ENCODE results near the gene ACOT8. TPM values are rescaled to one million over a fixed set of nuclear protein-coding genes. Genes with fewer than 3 reads are reported as not detected.

Gene ACOT8
- total RNA-seq, 1 donor from 2014 or later: 23.6 TPM

GRCh38 chr20:45899046-45899835 is 42.0 kb upstream of the ACOT8 start:
- no peaks in the 10 kb centered on the region for H3K4me1 Mint-ChIP-seq (ENCODE audit: unreplicated experiment)
- no peak for DNase-seq (ENCODE audit: extremely low spot score, unreplicated experiment)
- no peak for TF ChIP-seq CTCF (IDR thresholded peaks at IDR 0.05)
- H3K36me3 Mint-ChIP-seq (ENCODE audit: unreplicated experiment): peaks cover 26% of the 10 kb centered on the region
- no peaks in the 10 kb centered on the region for H3K27me3 Mint-ChIP-seq (ENCODE audit: unreplicated experiment)
- no peak overlapping the region for H3K27ac Mint-ChIP-seq (ENCODE audit: unreplicated experiment)
- H3K4me3 Mint-ChIP-seq (ENCODE audit: unreplicated experiment): no peak overlapping the region
- H3K9me3 Mint-ChIP-seq (ENCODE audit: unreplicated experiment): no peaks in the 10 kb centered on the region

GRCh38 chr20:45898285-45898684 is 41.1 kb upstream of the ACOT8 start:
- H3K4me3 Mint-ChIP-seq (ENCODE audit: unreplicated experiment): no peak overlapping the region
- peaks cover under 1% of the 10 kb centered on the region for H3K4me1 Mint-ChIP-seq (ENCODE audit: unreplicated experiment)
- no peaks in the 10 kb centered on the region for H3K27me3 Mint-ChIP-seq (ENCODE audit: unreplicated experiment)
- H3K36me3 Mint-ChIP-seq (ENCODE audit: unreplicated experiment): peaks cover 26% of the 10 kb centered on the region
- no peaks in the 10 kb centered on the region for H3K9me3 Mint-ChIP-seq (ENCODE audit: unreplicated experiment)
- no peak overlapping the region for H3K27ac Mint-ChIP-seq (ENCODE audit: unreplicated experiment)
- TF ChIP-seq CTCF (IDR thresholded peaks at IDR 0.05): no peak
- DNase-seq (ENCODE audit: extremely low spot score, unreplicated experiment): no peak

GRCh38 chr20:45897692-45898091 is 40.5 kb upstream of the ACOT8 start:
- H3K4me3 Mint-ChIP-seq (ENCODE audit: unreplicated experiment): no peak overlapping the region
- no peak for DNase-seq (ENCODE audit: extremely low spot score, unreplicated experiment)
- H3K9me3 Mint-ChIP-seq (ENCODE audit: unreplicated experiment): no peaks in the 10 kb centered on the region
- peaks cover 28% of the 10 kb centered on the region for H3K36me3 Mint-ChIP-seq (ENCODE audit: unreplicated experiment)
- no peak overlapping the region for H3K27ac Mint-ChIP-seq (ENCODE audit: unreplicated experiment)
- no peak for TF ChIP-seq CTCF (IDR thresholded peaks at IDR 0.05)
- no peaks in the 10 kb centered on the region for H3K27me3 Mint-ChIP-seq (ENCODE audit: unreplicated experiment)
- peaks cover 4% of the 10 kb centered on the region for H3K4me1 Mint-ChIP-seq (ENCODE audit: unreplicated experiment)

GRCh38 chr20:45897289-45897688 is 40.1 kb upstream of the ACOT8 start:
- H3K9me3 Mint-ChIP-seq (ENCODE audit: unreplicated experiment): no peaks in the 10 kb centered on the region

More at GRCh38 chr20:45897289-45897688, 40.1 kb upstream of the ACOT8 start:
- TF ChIP-seq CTCF (IDR thresholded peaks at IDR 0.05): no peak
- H3K27ac Mint-ChIP-seq (ENCODE audit: unreplicated experiment): no peak overlapping the region
- peaks cover 8% of the 10 kb centered on the region for H3K4me1 Mint-ChIP-seq (ENCODE audit: unreplicated experiment)
- no peak overlapping the region for H3K4me3 Mint-ChIP-seq (ENCODE audit: unreplicated experiment)
- peaks cover 28% of the 10 kb centered on the region for H3K36me3 Mint-ChIP-seq (ENCODE audit: unreplicated experiment)
- DNase-seq (ENCODE audit: extremely low spot score, unreplicated experiment): no peak
- H3K27me3 Mint-ChIP-seq (ENCODE audit: unreplicated experiment): no peaks in the 10 kb centered on the region

Measured in osteocyte (in vitro differentiated cells).